HEK293T (cell line): ENCODE results near the gene THSD7B.

Experiments
- CTCF ChIA-PET: fragments of 350-600 bp; formaldehyde crosslinking; extraction: SDS; loops from one replicate; lab custom pipeline; 2021; ENCODE audit warnings: antibody characterized with exemption, inconsistent platforms; lab: Yijun Ruan, JAX
- POLR2A ChIA-PET: fragments of 350-600 bp; formaldehyde crosslinking; extraction: SDS; loops from one replicate; lab custom pipeline; 2020; ENCODE audit warnings: antibody characterized with exemption, inconsistent platforms; lab: Yijun Ruan, JAX
- DNase-seq: peaks from one replicate; pipeline ENCODE4 v3.0.0; 2012; ENCODE audit warnings: mixed read lengths; ENCODE audit errors: extremely low spot score
- ARNT ChIP-seq: fragments of 450-650 bp; IDR thresholded peaks from 2 replicates; pipeline ENCODE4 v1.6.1; 2017; ENCODE audit warnings: mild to moderate bottlenecking
- BHLHE40 ChIP-seq: fragments of 450-650 bp; IDR thresholded peaks from 2 replicates; pipeline ENCODE4 v1.6.1; 2016; ENCODE audit warnings: mild to moderate bottlenecking, moderate library complexity, borderline replicate concordance
- CTBP1 ChIP-seq: fragments of 450-650 bp; IDR thresholded peaks from 2 replicates; pipeline ENCODE4 v1.6.1; 2016; ENCODE audit warnings: borderline replicate concordance
- ELF4 ChIP-seq: fragments of 450-650 bp; IDR thresholded peaks from 2 replicates; pipeline ENCODE4 v1.6.1; 2017; ENCODE audit warnings: antibody characterized with exemption
- FOXA1 ChIP-seq: fragments of 450-650 bp; IDR thresholded peaks from 2 replicates; pipeline ENCODE4 v1.6.1; 2016; ENCODE audit warnings: mild to moderate bottlenecking
- FOXK2 ChIP-seq: fragments of 450-650 bp; IDR thresholded peaks from 2 replicates; pipeline ENCODE4 v1.6.1; 2016; ENCODE audit warnings: mild to moderate bottlenecking
- FOXM1 ChIP-seq: fragments of 450-650 bp; IDR thresholded peaks from 2 replicates; pipeline ENCODE4 v1.6.1; 2017; ENCODE audit warnings: mild to moderate bottlenecking, borderline replicate concordance
- HDGF ChIP-seq: fragments of 450-650 bp; IDR thresholded peaks from 2 replicates; pipeline ENCODE4 v1.6.1; 2017; ENCODE audit warnings: antibody characterized with exemption, borderline replicate concordance
- L3MBTL2 ChIP-seq: fragments of 450-650 bp; conservative IDR thresholded peaks from 2 replicates; pipeline ENCODE4 v1.6.1; 2016; ENCODE audit warnings: mild to moderate bottlenecking
- LEF1 ChIP-seq: fragments of 450-650 bp; IDR thresholded peaks from 2 replicates; pipeline ENCODE4 v1.6.1; 2017; ENCODE audit warnings: mild to moderate bottlenecking, borderline replicate concordance
- NFRKB ChIP-seq: fragments of 450-650 bp; IDR thresholded peaks from 2 replicates; pipeline ENCODE4 v1.6.1; 2016; ENCODE audit warnings: mild to moderate bottlenecking, moderate library complexity
- PKNOX1 ChIP-seq: fragments of 450-650 bp; IDR thresholded peaks from 2 replicates; pipeline ENCODE4 v1.6.1; 2016
- SP1 ChIP-seq: fragments of 450-650 bp; IDR thresholded peaks from 2 replicates; pipeline ENCODE4 v1.6.1; 2017
- SUZ12 ChIP-seq: fragments of 450-650 bp; IDR thresholded peaks from 2 replicates; pipeline ENCODE4 v1.6.1; 2016; ENCODE audit warnings: mild to moderate bottlenecking
- TARDBP ChIP-seq: fragments of 450-650 bp; IDR thresholded peaks from 2 replicates; pipeline ENCODE4 v1.6.1; 2016
- ZNF384 ChIP-seq: fragments of 450-650 bp; IDR thresholded peaks from 2 replicates; pipeline ENCODE4 v1.6.1; 2016

Gene THSD7B

GRCh38 chr2:136765256-136766072, at the start of gene THSD7B:
Gene THSD7B, plus strand, starts transcription at chr2:136765545. Its CDS starts 116,634 bp downstream, at chr2:136882179.
- ChIA-PET POLR2A (no interaction called here), CTCF (no interaction called here)
- no peak for DNase-seq
- TF ChIP-seq ZNF384, result no peak
- no peak for TF ChIP-seq NFRKB
- no peak for TF ChIP-seq FOXA1
- no peak for TF ChIP-seq ELF4
- TF ChIP-seq ARNT, result no peak
- TF ChIP-seq FOXM1, result no peak
- TF ChIP-seq BHLHE40, result no peak
- no peak for TF ChIP-seq PKNOX1
- no peak for TF ChIP-seq LEF1
- TF ChIP-seq SP1, result no peak
- TF ChIP-seq CTBP1, result no peak
- TF ChIP-seq L3MBTL2, result no peak
- no peak for TF ChIP-seq TARDBP
- TF ChIP-seq SUZ12, result no peak
- TF ChIP-seq HDGF, result no peak
- no peak for TF ChIP-seq FOXK2

- DNase-seq, result no peak
- TF ChIP-seq NFRKB, result no peak
- TF ChIP-seq L3MBTL2, result no peak
- no peak for TF ChIP-seq FOXA1
- no peak for TF ChIP-seq TARDBP
- no peak for TF ChIP-seq SUZ12
- TF ChIP-seq HDGF, result no peak
- no peak for TF ChIP-seq LEF1
- TF ChIP-seq FOXM1, result no peak
- no peak for TF ChIP-seq CTBP1
- TF ChIP-seq ARNT, result no peak
- TF ChIP-seq FOXK2, result no peak
- TF ChIP-seq ZNF384, result no peak
- TF ChIP-seq BHLHE40, result no peak
- no peak for TF ChIP-seq PKNOX1
- TF ChIP-seq ELF4, result no peak
- ChIA-PET CTCF (no interaction called here), POLR2A (no interaction called here)
Observed at GRCh38 chr2:136718273-136718672, 47.1 kb upstream of the THSD7B start.

GRCh38 chr2:136727973-136728699, 37.2 kb upstream of the THSD7B start:
- TF ChIP-seq NFRKB (no peak), SUZ12 (no peak), ZNF384 (no peak), HDGF (no peak), LEF1 (no peak)
- CTCF ChIA-PET, result no interaction called here
- POLR2A ChIA-PET, result no interaction called here
- no peak for DNase-seq

GRCh38 chr2:136736236-136736635, 29.1 kb upstream of the THSD7B start:
- TF ChIP-seq CTBP1 (no peak), SUZ12 (no peak), HDGF (no peak), L3MBTL2 (no peak), NFRKB (no peak), PKNOX1 (no peak), FOXM1 (no peak), SP1 (no peak), ELF4 (no peak), LEF1 (no peak), ARNT (no peak), FOXK2 (no peak)
- POLR2A ChIA-PET, result no interaction called here
- no peak for DNase-seq
- CTCF ChIA-PET, result interaction anchor here (1.0 kb wide), 1 partner anchor 313 kb away, joined by 3 read pairs; no protein-coding TSS in a partner anchor

GRCh38 chr2:136738044-136738443, 27.3 kb upstream of the THSD7B start:
- TF ChIP-seq ZNF384, result no peak
- TF ChIP-seq FOXM1, result no peak
- TF ChIP-seq ELF4, result no peak
- no peak for TF ChIP-seq HDGF
- TF ChIP-seq ARNT, result no peak
- TF ChIP-seq BHLHE40, result no peak
- TF ChIP-seq SP1, result no peak
- no peak for TF ChIP-seq TARDBP
- no peak for TF ChIP-seq PKNOX1
- no peak for TF ChIP-seq NFRKB
- TF ChIP-seq SUZ12, result no peak
- TF ChIP-seq CTBP1, result no peak
- no peak for TF ChIP-seq LEF1
- no peak for TF ChIP-seq FOXK2
- TF ChIP-seq FOXA1, result no peak
- no peak for TF ChIP-seq L3MBTL2
- ChIA-PET CTCF (interaction anchor here (0.8 kb wide), 1 partner anchor 314 kb away, joined by 3 read pairs; no protein-coding TSS in a partner anchor), POLR2A (no interaction called here)
- DNase-seq, result no peak
